GM23248 (cell line): ENCODE data around the gene CNTN4.

Experiments used
- EZH2 ChIP-seq: fragments of 200-600 bp; sonication (generic); IDR thresholded peaks from 2 replicates; pipeline ENCODE4 v1.6.1; 2018; ENCODE audit warnings: antibody characterized with exemption, mild to moderate bottlenecking; ENCODE audit not compliant: insufficient read depth, poor library complexity, severe bottlenecking
- EZH2phosphoT487 ChIP-seq: fragments of 200-600 bp; sonication (generic); IDR thresholded peaks from 2 replicates; pipeline ENCODE4 v1.6.1; 2018; ENCODE audit warnings: antibody characterized with exemption, moderate library complexity, mild to moderate bottlenecking, low read depth; ENCODE audit not compliant: insufficient read depth

- TF ChIP-seq EZH2, result no peak
- TF ChIP-seq EZH2phosphoT487, result no peak
Measured at GRCh38 chr3:2727610-2728318, 629.1 kb downstream of the CNTN4 start.
